ENCODE results near the gene ZSWIM8.
"Not testable (repeated sequence)": the region's sequence is repeated elsewhere in the genome, so short reads cannot be mapped to it uniquely, and the experiment has no call there.

The ZSWIM8 gene

DNA sequence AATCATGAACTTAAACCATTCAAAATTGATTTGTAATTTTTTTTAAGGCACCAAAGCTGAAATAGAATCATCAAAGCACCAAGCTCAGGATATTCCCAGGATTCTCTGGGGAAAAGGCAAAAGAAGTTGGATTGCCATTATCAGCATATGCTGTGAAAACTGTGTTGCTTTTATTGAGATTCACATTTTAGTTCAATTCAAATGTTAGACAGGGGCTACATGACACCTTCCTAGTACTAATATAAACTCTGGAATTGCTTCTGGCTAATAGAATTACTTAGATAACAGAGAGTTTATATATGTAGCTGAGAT is 30.3 kb downstream of the ZSWIM8 start:
- no peak for DNase-seq (ENCODE audit: low spot score)

DNA sequence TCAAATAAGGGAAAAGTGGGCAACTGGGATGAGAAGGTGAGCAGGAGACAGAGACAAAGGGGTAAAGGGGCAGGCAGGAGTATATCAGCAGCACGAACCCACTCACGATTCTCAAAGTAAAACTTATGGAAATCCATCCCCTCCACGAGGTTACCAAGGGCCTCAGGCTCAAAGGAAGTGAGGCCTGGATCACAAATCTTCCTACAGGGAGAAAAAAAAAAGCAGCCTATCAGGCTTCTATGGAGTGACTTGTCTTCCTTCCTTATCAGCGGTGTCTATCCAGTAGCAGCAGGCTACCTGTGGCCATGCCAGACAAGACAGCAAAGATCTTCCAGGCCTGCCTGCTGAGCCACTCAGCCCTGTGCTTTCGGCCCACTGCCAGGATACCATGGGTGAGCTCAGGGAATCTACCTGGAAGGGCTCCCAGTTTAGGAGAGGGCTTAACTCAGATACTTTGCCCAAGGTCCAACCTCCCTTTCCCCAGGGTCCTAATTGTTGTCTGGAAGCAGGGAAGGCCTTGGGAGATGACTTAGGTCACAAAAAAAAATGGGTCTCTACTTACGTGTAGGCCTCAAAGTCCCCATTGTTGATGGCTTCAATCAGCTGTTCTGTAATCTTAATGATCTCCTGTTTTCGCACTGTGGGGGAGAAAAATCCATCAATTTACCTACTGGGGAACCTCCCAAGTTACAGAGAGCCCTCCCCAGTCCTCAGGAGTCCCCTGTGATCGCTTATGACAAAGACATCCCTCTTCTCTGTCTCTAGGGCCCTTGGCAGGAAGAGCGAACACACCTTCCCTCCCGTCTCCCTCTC is 31.7 kb downstream of the ZSWIM8 start:
- DNase-seq (ENCODE audit: low spot score): no peak

DNA sequence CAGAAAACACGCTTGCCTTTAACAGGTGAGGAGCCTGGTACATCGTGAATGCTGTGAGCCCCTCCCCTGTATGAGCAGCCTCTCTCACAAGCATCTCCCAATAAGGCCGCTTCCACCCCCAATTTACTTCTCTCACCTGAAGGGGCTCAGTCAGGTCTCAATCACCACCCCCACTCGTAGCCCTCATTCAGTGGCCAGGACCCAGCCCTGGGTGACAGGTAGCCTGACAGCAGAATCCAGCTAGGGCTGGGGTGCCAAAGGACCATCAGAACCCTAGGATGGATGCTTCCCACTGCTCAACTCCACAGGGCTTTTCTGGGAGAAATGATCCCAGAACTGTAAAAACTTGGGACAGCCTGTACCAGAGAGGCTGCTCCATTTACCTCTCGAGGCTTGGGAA is 32.4 kb downstream of the ZSWIM8 start:
- no peak for DNase-seq (ENCODE audit: low spot score)

DNA sequence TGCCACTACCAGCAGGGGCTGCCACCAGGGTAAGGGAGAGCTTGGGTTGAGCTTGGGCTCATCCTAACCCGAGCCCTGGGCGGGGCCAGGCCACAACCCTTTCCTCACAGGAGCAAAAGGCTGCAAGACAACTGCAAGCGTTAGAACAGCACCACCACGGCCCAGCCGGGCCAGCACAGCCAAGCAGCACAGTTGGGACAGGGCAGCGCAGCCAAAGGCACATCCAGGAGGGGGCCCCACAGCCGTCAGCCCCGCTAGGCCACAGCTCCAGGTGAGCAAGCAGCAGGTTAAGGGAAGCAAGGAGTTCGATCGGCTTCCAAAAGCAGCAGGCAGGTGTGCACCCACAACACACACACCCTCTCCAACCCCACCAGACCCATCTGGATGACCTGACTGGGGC is 33.0 kb downstream of the ZSWIM8 start:
- no peak for DNase-seq (ENCODE audit: low spot score)

DNA sequence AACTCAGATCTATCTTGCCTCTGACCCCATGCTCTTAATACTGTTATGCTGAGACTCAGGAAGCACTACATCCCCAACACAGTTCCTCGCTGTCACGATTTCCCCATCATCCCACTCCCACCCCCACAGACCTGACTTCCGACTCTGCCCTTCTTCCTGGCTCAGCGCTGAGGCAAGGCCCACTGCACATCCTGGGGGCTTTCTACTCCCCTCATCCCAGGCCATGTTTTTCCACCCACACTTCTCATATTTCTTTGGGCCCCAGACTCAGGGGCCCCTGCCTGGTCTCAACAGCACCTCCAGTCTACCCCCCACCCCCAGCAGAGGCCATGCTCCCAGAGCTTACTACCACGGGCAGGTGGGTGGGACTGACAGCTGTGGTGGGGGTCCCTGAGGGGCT is 33.7 kb downstream of the ZSWIM8 start:
- no peak for DNase-seq (ENCODE audit: low spot score)

DNA sequence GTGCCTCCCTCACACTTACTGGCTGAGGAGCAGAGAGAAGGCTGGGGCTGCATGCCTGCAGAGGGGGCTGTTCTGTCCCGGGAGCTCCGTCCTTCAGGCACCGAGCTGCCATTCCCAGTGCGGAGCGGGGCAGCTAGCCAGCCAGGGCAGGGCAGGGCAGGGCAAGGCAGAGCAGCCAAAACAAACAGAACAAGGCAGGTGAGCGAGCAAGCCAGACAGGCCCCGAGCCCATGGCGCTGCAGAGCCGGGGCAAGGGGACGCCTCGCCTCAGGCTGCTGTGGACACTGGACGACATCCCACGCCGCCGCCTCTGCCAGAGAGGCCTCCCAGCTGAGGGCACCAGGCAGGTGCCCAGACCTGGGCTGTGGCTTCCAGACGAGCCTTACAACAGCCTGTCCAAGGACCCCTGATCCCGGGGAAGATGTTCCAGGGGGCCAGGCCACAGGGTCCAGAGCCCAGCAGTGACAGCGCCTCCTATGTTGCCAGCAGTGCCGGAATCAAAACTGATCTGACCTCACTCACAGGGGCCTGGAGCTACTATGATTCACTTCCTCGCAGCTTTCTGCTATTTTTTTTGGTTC is 34.2 kb downstream of the ZSWIM8 start:
- no peak for DNase-seq (ENCODE audit: low spot score)

DNA sequence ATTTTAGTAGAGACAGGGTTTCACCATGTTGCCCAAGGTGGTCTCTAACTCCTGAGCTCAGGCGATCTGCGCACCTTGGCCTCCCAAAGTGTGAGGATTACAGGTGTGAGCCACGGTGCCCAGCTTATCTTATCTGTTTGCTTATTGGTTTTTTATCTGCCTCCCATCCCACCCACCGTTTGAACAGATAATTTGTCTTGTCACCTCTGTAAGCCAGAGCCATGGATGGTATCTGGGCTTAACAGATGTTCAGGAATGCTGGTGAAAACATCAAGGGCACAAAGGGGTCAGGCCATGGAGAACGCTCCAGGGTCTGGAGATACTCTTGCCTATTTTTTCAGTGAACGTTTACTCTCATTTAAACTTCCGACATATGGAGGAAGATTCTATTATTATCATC is 38.0 kb downstream of the ZSWIM8 start:
- no peak for DNase-seq (ENCODE audit: low spot score)

DNA sequence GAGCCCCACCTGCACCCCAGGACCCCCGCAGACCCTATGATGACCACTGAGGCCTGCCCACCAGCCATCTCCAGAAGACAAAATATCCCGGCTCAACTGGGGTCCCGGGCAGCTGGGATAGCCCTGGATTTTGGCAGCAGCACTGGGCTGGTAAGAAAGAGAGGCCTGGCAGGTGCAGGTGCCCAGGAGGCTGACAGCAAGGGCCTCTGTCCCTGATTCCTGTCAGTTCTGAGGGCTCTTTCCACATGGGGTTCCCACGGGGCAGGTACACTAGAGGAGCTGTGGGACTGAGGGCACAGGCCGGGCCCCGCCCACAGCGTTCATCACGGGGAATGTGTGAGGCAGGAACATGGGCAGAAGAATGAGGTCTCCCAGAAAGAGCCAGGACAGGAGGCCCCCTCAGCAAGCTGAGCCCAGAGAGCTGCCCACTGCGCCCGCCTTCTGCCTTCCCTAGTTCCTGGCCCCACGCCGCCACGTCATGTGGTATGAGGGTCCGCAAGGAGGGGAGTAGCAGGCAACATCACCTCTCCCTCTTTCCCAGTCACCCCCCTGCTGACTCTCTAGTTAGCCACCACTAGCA is 38.8 kb downstream of the ZSWIM8 start:
- DNase-seq (ENCODE audit: low spot score): no peak

DNA sequence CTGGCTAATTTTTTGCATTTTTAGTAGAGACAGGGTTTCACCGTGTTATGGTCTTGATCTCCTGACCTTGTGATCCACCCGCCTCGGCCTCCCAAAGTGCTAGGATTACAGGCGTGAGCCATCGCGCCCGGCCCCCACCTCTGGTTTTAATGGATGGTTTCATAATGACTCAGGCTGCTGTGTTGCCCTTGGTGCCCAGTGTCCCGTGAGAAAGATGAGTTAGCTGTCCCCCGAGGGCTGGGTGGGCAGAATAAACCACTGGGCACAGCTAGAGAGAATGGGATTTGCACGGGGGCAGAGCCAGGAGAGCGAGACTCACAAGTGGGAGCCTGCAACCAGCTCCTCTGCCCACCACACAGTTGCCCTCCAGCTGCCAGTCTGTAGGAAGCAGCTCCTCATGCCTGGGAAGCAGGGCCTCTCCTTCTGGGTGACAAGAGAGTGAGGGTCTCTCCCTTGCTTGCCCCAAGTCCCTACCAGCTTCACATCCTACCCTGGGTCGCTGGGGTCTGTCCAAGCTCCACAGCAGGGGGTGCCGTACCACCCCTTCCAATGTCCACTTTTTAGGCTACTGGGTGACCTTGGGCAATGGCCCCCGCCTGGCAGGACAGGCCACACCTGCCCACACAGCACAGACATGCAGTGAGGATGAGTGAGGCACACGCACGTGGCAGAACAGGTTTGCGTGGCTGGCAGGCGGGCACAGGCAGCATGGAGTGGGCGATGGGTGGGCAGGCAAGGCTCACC is 42.1 kb downstream of the ZSWIM8 start:
- no peak for DNase-seq (ENCODE audit: low spot score)

DNA sequence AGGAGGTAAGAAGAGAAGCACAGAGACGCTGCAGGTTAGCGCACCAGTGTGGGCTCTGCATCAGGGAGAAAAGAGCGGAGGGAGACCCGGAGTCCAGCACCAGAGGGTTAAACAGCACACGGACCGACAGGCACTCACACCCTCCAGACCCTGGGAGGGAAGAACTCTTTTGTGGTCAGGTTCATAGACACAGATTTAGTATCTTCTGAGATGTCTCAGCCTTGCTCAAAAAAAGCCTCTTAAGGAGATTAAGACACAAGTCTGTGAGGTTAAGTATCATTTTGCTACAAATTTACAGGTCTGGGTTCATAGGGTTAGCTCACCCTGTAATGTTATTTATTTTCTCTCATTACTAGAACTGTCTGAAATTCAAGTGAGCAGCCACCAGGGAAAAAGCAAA is 42.8 kb downstream of the ZSWIM8 start:
- no peak for DNase-seq (ENCODE audit: low spot score)

DNA sequence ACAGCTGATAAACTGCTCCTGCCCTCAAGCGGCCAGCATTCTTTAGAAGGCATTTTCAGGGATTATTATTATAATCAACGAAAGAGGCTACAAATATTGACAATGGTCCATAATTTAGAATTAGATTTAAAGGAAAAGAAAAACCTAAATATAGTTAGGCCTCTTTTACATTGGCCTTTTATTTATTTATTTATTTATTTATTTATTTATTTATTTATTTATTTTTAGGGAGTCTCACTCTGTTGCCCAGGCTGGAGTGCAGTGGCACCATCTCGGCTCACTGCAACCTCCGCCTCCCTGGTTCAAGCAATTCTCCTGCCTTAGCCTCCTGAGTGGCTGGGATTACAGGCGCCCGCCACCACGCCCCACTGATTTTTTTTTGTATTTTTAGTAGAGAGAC is 43.7 kb downstream of the ZSWIM8 start:
- not testable (repeated sequence) for DNase-seq (ENCODE audit: low spot score)

DNA sequence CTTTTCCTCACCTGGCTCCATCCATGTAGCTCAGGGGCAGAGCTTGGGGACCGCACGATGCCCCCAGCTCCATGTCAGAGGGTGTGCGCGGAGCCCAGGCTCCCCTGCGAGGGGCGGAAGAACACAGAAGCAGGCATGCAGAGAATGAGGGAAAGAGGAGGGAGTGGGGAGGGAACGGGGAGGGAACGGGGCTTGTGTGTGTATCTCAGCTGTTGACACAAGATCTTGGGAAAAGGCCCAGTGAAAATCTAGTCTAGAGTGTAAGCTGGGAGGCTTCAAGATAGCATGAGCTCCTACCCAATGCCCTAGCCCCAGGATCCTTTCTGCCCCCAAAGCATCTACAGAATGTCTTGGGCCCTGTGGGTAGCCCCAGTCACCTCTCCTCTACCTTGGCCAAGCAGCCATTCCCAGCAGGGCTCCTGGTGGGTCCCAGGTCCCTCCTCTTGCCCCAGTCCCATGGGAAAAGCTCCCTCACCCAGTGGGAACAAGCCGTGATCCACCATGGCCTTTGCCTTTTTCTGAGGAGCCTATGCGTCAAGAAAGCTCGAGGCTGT is 51.1 kb downstream of the ZSWIM8 start:
- no peak for DNase-seq (ENCODE audit: low spot score)

DNA sequence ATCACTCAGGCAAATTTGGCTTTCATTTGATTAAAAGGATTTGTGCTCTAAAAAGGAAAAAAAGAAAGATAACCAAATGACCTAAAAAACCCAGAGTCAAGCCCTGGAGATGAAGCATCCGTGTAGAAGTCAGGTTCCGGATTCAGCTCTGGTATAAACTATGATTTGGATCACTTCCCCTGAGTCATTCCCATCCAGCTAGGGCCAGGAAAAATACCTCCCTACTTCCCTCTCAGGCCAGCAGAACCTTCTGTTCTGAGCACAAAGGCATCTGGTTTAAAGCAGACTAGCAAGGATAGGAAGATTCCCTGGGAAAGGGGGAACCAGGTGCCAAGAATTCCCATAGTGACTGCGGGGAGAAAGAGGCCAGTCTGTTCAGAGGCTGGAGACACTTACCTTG is 51.7 kb downstream of the ZSWIM8 start:
- peak; percentile 67 for DNase-seq (ENCODE audit: low spot score)

DNA sequence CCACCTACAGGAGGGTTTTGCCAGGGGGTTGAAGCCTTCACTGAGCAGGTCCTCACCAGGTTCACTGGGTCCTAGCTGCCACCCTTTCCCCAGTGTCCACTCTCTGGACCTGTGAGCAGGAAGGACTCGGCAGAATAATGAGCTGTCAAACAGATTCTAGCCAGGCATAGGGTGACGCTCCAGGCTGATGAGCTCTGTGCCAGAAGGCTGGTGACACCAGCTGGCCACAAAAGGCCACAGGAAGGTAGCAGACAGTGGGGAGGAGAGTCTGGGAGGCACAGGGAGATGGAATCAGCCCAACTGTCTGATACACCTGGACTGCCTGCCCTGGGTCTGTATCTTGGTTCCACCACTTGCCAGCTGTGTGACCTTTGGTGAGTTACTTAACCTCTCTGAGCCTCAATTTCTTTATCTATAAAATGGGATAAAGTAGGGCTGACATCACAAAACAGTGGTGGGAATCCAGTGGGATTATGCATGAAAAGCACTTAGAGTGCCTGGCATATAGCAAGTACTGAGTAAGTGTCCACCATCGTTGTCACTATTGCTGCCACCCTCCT is 52.7 kb downstream of the ZSWIM8 start:
- DNase-seq (ENCODE audit: low spot score): no peak

DNA sequence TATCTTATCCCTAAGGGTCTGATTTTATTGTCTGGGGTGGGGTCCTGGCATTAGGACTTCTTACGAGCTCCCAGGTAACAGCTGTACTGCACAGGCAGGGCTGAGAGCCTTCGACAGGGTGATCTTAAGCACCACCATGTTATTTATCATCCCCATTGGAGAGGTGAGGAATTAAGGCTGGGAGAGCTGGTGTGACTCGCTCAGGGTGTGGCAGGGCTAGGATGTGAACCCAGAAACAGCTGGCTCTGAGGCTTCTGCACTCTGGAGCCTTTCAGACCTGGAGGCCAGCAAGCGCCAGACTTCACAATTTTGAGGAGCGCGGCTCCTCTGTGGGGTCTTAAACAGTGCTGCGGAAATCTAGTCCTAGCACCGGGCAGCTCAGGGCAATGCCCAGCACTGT is 53.4 kb downstream of the ZSWIM8 start:
- peak; percentile 31 for DNase-seq (ENCODE audit: low spot score)

DNA sequence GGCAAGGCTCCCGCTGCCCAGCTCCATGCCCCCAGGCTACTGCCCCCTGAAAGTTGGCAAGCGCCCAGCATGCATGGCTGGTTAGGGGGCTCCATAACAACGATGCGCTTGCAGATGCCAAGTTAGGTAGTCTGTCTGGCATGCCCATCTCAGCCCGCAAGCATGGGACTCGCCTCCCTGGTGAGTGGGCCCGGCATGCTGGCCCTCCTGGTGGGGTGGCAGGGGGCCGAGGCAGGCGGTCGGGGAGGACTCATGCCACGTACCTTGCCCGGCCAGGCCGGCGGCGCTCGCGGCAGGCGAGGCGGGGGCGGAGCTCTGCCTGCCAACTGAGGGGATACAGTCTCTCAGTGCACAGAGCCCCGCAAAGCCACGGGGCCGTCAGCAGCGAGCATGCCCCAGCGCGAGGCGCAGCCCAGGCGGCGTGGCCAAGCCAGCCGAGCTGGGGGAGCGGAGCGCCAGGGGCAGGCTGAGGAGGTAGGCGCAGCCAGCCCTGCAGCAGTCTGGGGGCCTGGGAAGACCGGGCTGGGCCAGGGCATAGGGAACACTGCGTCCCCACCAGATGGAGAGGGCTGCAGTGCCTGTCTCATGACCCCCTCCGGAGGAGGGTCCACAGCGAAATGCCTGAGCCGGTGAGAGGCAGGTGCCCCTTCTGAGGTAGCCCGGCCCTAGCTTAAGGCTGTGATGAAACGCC is 54.0 kb downstream of the ZSWIM8 start:
- no peak for DNase-seq (ENCODE audit: low spot score)

DNA sequence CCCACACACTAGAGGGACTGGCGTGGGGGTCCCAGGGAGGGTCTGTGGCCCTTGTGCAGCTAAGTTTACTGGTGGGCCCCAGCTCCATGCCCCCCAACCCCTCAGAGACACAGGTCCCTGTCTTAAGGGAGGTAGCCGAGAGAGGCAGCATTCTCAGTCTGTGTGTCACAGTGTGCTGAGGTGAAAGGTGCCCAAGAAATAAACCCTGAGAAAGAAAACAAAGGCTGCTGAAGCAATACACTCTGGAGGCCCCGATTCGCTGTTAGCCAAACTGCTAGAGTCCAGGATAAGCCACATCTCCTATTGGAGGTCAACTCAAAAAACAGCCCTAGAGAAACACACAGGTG is 54.6 kb downstream of the ZSWIM8 start:
- DNase-seq (ENCODE audit: low spot score): no peak

DNA sequence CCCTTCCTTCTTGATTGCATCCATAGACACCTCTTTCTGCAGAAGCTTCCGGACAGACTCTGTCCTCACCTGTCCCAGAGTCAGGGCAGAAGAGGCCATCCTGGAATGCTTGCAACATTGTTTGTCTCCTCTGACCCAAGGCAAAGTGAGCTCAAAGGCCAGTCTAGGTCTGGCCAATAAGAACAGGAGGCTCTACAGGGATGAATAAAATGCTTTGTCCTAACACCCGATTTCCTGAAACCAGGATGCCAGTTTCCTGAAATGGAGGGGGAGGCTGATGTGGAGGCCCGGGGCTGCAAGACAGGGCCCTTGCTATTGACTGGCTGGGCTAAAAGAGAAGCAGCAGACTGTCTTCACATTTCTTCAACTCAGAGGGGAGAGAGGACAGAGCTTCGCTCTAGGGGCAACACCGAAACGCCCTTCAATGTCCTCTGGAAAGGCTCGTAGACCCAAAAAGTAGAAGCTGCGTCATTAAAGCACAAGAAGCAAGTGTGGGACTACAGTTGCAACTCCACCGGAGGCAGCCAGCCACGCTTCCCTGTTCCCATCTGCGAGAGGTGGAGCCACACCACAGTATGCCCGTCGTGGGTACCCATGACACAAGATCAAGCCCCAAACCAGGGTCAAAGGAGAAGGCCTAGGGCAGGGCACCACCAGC is 55.1 kb downstream of the ZSWIM8 start:
- no peak for DNase-seq (ENCODE audit: low spot score)

DNA sequence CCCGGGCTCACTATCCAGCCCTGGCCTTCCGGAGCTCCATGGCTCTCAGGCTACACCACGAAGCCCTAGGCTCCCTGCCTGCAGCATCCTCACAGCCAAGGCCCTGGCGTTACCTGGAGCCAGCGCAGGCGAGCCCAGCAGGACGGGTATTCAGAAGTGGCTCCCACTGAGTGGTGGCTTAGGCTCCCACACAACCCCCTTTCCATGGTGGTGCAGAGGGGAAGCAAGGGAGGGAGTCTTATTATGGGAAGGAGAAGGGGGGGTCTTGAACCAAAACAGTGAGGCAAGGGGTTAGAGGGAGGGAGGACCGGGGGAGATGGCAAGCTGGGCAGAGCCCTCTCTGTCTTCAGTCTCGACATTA is 55.6 kb downstream of the ZSWIM8 start:
- DNase-seq (ENCODE audit: low spot score): no peak

DNA sequence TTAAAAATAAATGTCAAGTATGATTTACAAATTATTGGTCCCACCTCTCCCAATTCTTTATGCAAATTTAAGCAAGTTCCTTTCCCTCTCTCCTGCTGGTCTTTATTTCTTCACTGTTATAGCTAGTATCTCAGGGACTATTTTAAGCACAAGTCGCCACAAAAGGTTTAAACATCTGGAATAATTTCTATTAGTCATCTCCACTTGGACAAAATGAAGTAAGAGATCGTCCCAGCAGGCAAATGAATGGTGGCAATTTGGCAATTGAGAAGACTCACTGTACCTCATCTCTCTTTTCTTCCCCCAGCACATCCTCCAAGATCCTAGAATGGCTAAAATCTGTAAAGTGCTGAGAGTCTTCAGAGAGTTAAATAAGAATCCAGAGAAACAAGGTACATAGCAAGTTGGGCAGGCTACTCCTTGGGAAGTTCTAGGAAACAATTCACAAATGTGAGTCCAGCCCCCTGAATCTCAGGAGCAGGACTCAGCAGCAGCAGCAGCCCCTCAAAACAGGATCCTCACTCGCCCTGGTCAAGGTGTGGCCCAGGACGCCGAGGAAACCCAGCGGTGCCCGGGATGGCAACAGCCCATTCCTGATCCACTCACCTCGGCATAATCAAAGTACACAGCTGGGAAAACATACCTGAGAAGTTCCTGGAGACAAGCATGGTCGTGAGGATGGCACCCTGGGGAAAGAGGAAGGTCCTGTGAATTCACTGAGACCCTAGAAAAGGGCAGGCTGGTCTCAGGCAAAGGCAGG is 56.3 kb downstream of the ZSWIM8 start:
- DNase-seq (ENCODE audit: low spot score): peak; percentile 51

DNA sequence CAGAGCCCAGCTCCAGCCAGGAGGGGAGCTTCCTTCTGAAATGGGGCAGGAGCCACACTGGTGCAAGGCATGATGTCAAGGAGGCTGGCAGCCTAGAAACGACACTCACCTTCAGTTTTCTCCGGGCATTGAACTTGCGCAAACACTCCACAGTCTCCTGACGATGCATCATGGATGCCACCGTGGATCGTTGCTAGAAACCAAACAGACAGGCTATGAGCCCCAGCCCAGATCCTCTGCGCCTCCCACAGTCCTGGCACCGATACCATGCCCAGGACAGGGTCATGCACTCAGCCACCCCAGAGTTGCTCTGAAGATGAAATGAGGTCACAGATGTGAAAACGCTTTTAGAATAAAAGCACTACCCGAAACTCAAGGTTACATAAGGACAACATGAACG is 56.9 kb downstream of the ZSWIM8 start:
- DNase-seq (ENCODE audit: low spot score): no peak
